Activated T-cell treated with anti-CD3 and anti-CD28 coated beads, Interleukin-2, amount 50 U/mL, for 24 hours (primary cell): ENCODE data around the gene GSTCD.
A peak's percentile ranks its signal among the peaks of the same experiment; 100 is the strongest.
"Not testable (repeated sequence)": the region's sequence is repeated elsewhere in the genome, so short reads cannot be mapped to it uniquely, and the experiment has no call there.

Experiments
- DNase-seq: peaks from one replicate; pipeline ENCODE4 v3.0.0-alpha.2; 2020
- H3K27ac Mint-ChIP-seq: 2 replicates; pipeline ENCODE4 v1.8.0; 2020; ENCODE audit warnings: mild to moderate bottlenecking, mixed read lengths
- H3K27me3 Mint-ChIP-seq: 2 replicates; pipeline ENCODE4 v1.8.0; 2020; ENCODE audit warnings: mixed read lengths
- H3K36me3 Mint-ChIP-seq: 2 replicates; pipeline ENCODE4 v1.8.0; 2020; ENCODE audit warnings: low read depth, mixed read lengths
- H3K4me1 Mint-ChIP-seq: 2 replicates; pipeline ENCODE4 v1.8.0; 2020; ENCODE audit warnings: low read depth, mixed read lengths
- H3K4me3 Mint-ChIP-seq: 2 replicates; pipeline ENCODE4 v1.8.0; 2020; ENCODE audit warnings: mild to moderate bottlenecking, moderate library complexity, mixed read lengths
- H3K9me3 Mint-ChIP-seq: 2 replicates; pipeline ENCODE4 v1.8.0; 2020; ENCODE audit warnings: mixed read lengths

Gene GSTCD

GRCh38 chr4:105707782-105708180 is 803 bp upstream of the GSTCD start:
- Mint-ChIP-seq H3K4me3 (peak overlapping the region; percentile 99), H3K27ac (peak overlapping the region; percentile 98), H3K4me1 (peaks cover 34% of the 10 kb centered on the region), H3K27me3 (no peaks in the 10 kb centered on the region), H3K9me3 (no peaks in the 10 kb centered on the region), H3K36me3 (peaks cover 31% of the 10 kb centered on the region)
- DNase-seq = no peak

DNA sequence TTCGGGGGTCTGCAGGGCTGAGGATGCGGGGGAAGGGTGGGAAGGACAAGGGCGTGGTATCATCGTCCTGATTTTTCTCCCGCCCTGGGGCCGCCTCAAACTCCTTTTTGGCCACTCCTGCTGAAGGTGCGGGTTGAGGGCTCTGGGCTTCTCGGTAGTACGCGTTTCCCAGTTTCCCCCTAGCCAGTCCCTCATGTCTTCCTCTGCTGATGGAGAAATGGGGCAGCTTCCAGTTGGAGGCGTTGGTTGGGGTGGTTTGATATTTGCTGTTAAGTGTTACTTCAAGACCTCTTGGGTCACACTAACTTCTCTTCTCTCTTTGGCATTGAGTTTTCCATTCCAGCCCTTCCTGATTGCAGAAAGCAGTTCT is 482 bp downstream of the GSTCD start:
- H3K9me3 Mint-ChIP-seq = no peaks in the 10 kb centered on the region
- peak overlapping the region; percentile 99 for H3K4me3 Mint-ChIP-seq
- H3K4me1 Mint-ChIP-seq = peaks cover 34% of the 10 kb centered on the region
- no peaks in the 10 kb centered on the region for H3K27me3 Mint-ChIP-seq
- no peak for DNase-seq
- H3K27ac Mint-ChIP-seq = peak overlapping the region; percentile 98
- H3K36me3 Mint-ChIP-seq = peaks cover 31% of the 10 kb centered on the region

DNA sequence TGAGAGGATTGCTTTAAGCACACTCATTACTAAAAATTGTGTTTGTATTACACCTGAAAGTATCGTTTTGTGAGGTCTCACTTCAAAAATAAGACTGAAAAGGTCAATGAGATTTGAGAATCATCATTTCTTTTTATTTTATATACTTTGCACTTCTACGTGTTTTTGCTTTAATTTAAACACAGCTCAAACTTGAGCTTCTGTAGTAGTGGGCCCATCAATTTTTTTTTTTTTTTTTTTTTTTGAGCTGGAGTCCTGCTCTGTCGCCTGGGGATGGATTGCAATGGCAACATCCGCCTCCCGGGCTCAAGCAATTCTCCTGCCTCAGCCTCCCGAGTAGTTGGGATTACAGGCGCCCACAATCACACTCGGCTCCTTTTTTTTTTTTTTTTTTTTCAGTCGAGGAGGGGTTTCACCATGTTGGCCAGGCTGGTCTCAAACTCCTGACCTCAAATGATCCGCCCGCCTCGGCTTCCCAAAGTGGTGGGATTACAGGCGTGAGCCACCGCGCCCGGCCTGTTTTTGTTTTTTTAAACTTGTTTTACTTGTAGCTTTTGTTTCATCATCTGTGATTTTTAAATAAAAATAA is 1.5 kb downstream of the GSTCD start:
- H3K9me3 Mint-ChIP-seq = no peaks in the 10 kb centered on the region
- peak overlapping the region; percentile 99 for H3K4me3 Mint-ChIP-seq
- peaks cover 34% of the 10 kb centered on the region for H3K4me1 Mint-ChIP-seq
- no peak for DNase-seq
- peaks cover 31% of the 10 kb centered on the region for H3K36me3 Mint-ChIP-seq
- H3K27ac Mint-ChIP-seq = no peak overlapping the region
- no peaks in the 10 kb centered on the region for H3K27me3 Mint-ChIP-seq

GRCh38 chr4:105710678-105711077 is 2.1 kb downstream of the GSTCD start:
- Mint-ChIP-seq H3K27ac (no peak overlapping the region), H3K27me3 (no peaks in the 10 kb centered on the region), H3K4me3 (no peak overlapping the region), H3K4me1 (peaks cover 32% of the 10 kb centered on the region), H3K36me3 (peaks cover 27% of the 10 kb centered on the region), H3K9me3 (no peaks in the 10 kb centered on the region)
- no peak for DNase-seq

GRCh38 chr4:105712766-105713165 is 4.2 kb downstream of the GSTCD start:
- H3K27me3 Mint-ChIP-seq = no peaks in the 10 kb centered on the region
- DNase-seq = no peak
- no peak overlapping the region for H3K4me3 Mint-ChIP-seq
- no peaks in the 10 kb centered on the region for H3K9me3 Mint-ChIP-seq
- H3K36me3 Mint-ChIP-seq = peaks cover 17% of the 10 kb centered on the region
- no peak overlapping the region for H3K27ac Mint-ChIP-seq
- peaks cover 17% of the 10 kb centered on the region for H3K4me1 Mint-ChIP-seq

- Mint-ChIP-seq H3K9me3 (no peaks in the 10 kb centered on the region), H3K27ac (no peak overlapping the region), H3K36me3 (peaks cover 12% of the 10 kb centered on the region), H3K4me3 (no peak overlapping the region), H3K4me1 (peaks cover 15% of the 10 kb centered on the region), H3K27me3 (no peaks in the 10 kb centered on the region)
- DNase-seq = no peak
Measured at GRCh38 chr4:105714071-105714521, 5.5 kb downstream of the GSTCD start.

DNA sequence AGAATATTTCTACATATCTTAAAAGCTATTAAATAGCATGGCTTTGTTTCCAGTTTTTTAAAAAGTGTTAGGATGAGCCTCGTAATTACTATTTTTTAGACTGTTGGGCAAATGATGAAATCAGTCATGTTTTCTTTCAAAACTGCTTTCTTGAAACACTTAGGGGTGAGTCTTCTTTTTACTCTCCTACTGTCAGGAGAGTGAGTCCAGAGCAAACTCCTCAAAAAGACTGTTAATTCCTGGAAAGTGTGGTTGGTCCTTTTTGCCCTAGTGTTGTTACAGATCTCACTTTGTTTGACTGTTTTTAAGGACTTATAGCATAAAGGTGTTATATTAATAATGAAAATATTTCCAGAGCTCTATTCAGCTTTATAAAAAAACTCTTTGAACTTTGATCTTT is 6.3 kb downstream of the GSTCD start:
- Mint-ChIP-seq H3K27ac (no peak overlapping the region), H3K36me3 (peaks cover 15% of the 10 kb centered on the region), H3K4me1 (peaks cover 7% of the 10 kb centered on the region), H3K27me3 (no peaks in the 10 kb centered on the region), H3K9me3 (no peaks in the 10 kb centered on the region), H3K4me3 (no peak overlapping the region)
- no peak for DNase-seq

DNA sequence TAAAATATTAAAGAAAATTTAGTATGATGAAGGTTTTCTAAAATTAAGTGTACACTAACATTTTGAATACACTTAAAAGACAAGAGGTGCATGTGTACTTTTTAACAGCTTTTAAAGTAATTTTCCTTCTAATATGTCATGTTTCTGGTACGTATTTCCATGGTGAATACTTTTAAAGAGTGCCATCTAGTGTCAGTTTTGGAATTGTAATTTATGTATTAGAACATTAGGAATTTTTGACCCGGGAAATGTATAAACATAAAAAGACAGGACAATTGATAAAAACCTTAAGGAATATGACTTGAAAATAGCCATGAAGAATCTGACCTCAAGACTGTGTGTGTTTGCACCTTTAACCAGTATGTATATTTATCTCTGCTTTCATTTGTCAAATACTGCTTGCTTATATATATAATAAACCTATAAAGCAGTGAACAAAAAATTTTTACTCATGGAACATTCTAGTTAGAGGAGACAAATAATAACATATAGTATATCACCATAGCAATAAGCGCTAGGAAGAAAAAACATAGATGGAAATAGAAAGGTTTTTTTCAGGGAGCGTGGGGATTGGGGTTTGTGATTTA is 7.2 kb downstream of the GSTCD start:
- Mint-ChIP-seq H3K27ac (no peak overlapping the region), H3K4me3 (no peak overlapping the region)
- DNase-seq = no peak

DNA sequence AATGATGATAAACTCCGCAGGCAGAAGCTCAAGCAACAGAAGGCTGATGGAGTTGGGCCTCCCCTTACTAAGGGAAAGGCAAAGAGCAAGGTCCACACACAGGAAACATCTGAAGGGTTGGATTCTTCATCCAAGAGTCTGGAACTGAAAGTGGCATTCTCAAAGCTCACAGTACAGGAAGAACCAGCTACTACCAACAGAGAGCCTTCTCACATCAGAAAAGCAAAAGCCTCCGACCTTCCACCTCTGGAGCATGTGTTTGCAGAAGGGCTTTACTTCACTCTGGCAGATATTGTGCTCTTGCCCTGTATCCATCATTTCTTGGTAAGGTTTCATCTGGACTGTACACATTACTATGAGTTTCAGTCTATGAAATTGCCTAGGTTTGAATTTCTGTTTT is 10.6 kb downstream of the GSTCD start:
- no peak overlapping the region for H3K4me3 Mint-ChIP-seq
- H3K27ac Mint-ChIP-seq = no peak overlapping the region
- H3K4me1 Mint-ChIP-seq = peaks cover 2% of the 10 kb centered on the region
- H3K27me3 Mint-ChIP-seq = no peaks in the 10 kb centered on the region
- peaks cover 44% of the 10 kb centered on the region for H3K36me3 Mint-ChIP-seq
- H3K9me3 Mint-ChIP-seq = no peaks in the 10 kb centered on the region
- no peak for DNase-seq

More for the DNA sequence above, 7.2 kb downstream of the GSTCD start:
- H3K36me3 Mint-ChIP-seq = peaks cover 21% of the 10 kb centered on the region
- H3K9me3 Mint-ChIP-seq = no peaks in the 10 kb centered on the region
- H3K4me1 Mint-ChIP-seq = peaks cover 6% of the 10 kb centered on the region
- no peaks in the 10 kb centered on the region for H3K27me3 Mint-ChIP-seq

- peaks cover 66% of the 10 kb centered on the region for H3K36me3 Mint-ChIP-seq
- no peak for DNase-seq
- no peaks in the 10 kb centered on the region for H3K27me3 Mint-ChIP-seq
- peaks cover 5% of the 10 kb centered on the region for H3K9me3 Mint-ChIP-seq
- H3K4me3 Mint-ChIP-seq = no peak overlapping the region
- no peaks in the 10 kb centered on the region for H3K4me1 Mint-ChIP-seq
- no peak overlapping the region for H3K27ac Mint-ChIP-seq
Measured at GRCh38 chr4:105725623-105726022, 17.0 kb downstream of the GSTCD start.

- Mint-ChIP-seq H3K36me3 (peaks cover 78% of the 10 kb centered on the region), H3K9me3 (peaks cover 12% of the 10 kb centered on the region)
- DNase-seq, H3K27ac Mint-ChIP-seq, H3K4me3 Mint-ChIP-seq, H3K4me1 Mint-ChIP-seq, H3K27me3 Mint-ChIP-seq: not testable (repeated sequence)
Measured at GRCh38 chr4:105729895-105730294, 21.3 kb downstream of the GSTCD start.

DNA sequence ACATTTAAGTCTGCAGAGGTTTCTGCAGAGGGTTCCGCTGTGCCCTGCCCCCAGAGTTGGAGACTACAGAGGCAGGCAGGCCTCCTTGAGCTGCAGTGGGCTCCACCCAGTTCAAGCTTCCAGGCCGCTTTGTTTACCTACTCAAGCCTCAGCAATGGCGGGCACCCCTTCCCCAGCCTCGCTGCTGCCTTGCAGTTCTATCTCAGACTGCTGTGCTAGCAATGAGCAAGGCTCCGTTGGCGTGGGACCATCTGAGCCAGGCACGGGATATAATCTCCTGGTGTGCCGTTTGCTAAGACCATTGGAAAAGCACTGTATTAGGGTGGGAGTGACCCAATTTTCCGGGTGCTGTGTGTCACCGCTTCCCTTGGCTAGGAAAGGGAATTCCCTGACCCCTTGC is 26.6 kb downstream of the GSTCD start:
- Mint-ChIP-seq H3K36me3 (peaks cover 91% of the 10 kb centered on the region), H3K9me3 (peaks cover 29% of the 10 kb centered on the region)
- H3K4me3 Mint-ChIP-seq, DNase-seq, H3K27ac Mint-ChIP-seq, H3K4me1 Mint-ChIP-seq, H3K27me3 Mint-ChIP-seq: not testable (repeated sequence)

GRCh38 chr4:105741548-105741947 is 33.0 kb downstream of the GSTCD start:
- Mint-ChIP-seq H3K4me1 (no peaks in the 10 kb centered on the region), H3K36me3 (peaks cover 64% of the 10 kb centered on the region), H3K27ac (no peak overlapping the region), H3K9me3 (peaks cover 20% of the 10 kb centered on the region), H3K27me3 (no peaks in the 10 kb centered on the region), H3K4me3 (no peak overlapping the region)
- no peak for DNase-seq

GRCh38 chr4:105748222-105748621 is 39.6 kb downstream of the GSTCD start:
- no peak overlapping the region for H3K27ac Mint-ChIP-seq
- DNase-seq = no peak
- no peaks in the 10 kb centered on the region for H3K4me1 Mint-ChIP-seq
- no peaks in the 10 kb centered on the region for H3K9me3 Mint-ChIP-seq
- no peaks in the 10 kb centered on the region for H3K27me3 Mint-ChIP-seq
- no peak overlapping the region for H3K4me3 Mint-ChIP-seq
- H3K36me3 Mint-ChIP-seq = peaks cover 17% of the 10 kb centered on the region

DNA sequence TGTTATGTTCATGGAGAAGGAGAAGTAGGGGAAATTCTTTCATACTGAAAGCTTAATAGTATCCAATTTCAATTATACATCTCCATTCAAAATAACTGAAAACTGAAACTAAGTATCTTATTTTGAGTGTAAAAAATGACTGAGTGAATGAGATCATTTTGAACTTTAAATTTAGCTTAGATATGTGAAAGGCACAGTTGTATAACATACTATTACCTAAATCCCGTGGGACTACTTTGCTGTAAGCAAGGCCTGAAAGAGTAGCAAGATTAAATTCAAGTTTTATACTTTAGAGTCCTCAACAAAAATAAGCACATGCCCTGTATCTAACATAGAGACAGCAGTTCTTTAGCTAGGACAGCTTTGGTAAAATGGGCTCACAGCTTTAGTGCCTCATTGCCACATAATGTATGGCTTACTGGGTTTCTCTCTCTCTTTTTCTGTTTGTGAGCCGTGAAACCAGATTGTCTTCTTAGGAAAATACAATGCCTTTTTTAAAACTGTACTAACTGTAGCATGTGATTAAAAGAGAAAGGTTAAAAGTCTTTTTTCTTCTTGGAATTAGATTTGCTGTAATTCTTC is 43.2 kb downstream of the GSTCD start:
- Mint-ChIP-seq H3K27me3 (no peaks in the 10 kb centered on the region), H3K4me1 (no peaks in the 10 kb centered on the region), H3K9me3 (no peaks in the 10 kb centered on the region), H3K36me3 (peaks cover 7% of the 10 kb centered on the region), H3K4me3 (no peak overlapping the region), H3K27ac (no peak overlapping the region)
- no peak for DNase-seq
